GM21390 (cell line): ENCODE data around the gene GATC.

Experiments used
- ATAC-seq: cut with Tn5 transposase; IDR thresholded peaks from one replicate; pipeline ENCODE4 v1.9.1; 2021; ENCODE audit not compliant: unreplicated experiment

Gene GATC

GRCh38 chr12:120445911-120446843, at the start of gene GATC, which contains the start of gene TRIAP1:
TSS of gene GATC (plus strand) at chr12:120446444. CDS start at chr12:120446481, 37 bp downstream.
TSS of gene TRIAP1 (minus strand) at chr12:120446384. CDS start at chr12:120446372, 12 bp downstream.
- peak; percentile 82 for ATAC-seq

- no peak for ATAC-seq
These were observed 48.3 kb upstream of the GATC start for GRCh38 chr12:120397824-120398540.

GRCh38 chr12:120399531-120399930, 46.7 kb upstream of the GATC start:
- no peak for ATAC-seq

- ATAC-seq = no peak
These were observed 44.0 kb upstream of the GATC start for GRCh38 chr12:120402217-120402616.

- ATAC-seq = no peak
These were observed 42.4 kb upstream of the GATC start for GRCh38 chr12:120403869-120404268.

GRCh38 chr12:120404271-120404670, 42.0 kb upstream of the GATC start:
- ATAC-seq = no peak

- no peak for ATAC-seq
These were observed 40.2 kb upstream of the GATC start for GRCh38 chr12:120406069-120406468.

GRCh38 chr12:120406553-120406952, 39.7 kb upstream of the GATC start:
- ATAC-seq = no peak

- no peak for ATAC-seq
These were observed 37.5 kb upstream of the GATC start for GRCh38 chr12:120408771-120409170.

- no peak for ATAC-seq
These were observed 33.8 kb upstream of the GATC start for GRCh38 chr12:120412421-120412820.

GRCh38 chr12:120413901-120414695, 32.1 kb upstream of the GATC start:
- ATAC-seq = no peak

- no peak for ATAC-seq
These were observed 29.6 kb upstream of the GATC start for GRCh38 chr12:120416490-120417216.

GRCh38 chr12:120417917-120418580, 28.2 kb upstream of the GATC start:
- ATAC-seq = no peak

- no peak for ATAC-seq
These were observed 24.5 kb upstream of the GATC start for GRCh38 chr12:120421701-120422100.

GRCh38 chr12:120422892-120423456, 23.3 kb upstream of the GATC start:
- ATAC-seq = no peak

GRCh38 chr12:120425797-120426196, 20.4 kb upstream of the GATC start:
- no peak for ATAC-seq

GRCh38 chr12:120428597-120429229, 17.5 kb upstream of the GATC start:
- ATAC-seq = no peak

GRCh38 chr12:120429368-120429767, 16.9 kb upstream of the GATC start:
- no peak for ATAC-seq
